A549 (cell line): Measurements from ENCODE around the gene CLDN7.

Experiments used
- BHLHE40 ChIP-seq: IDR thresholded peaks from 2 replicates; pipeline ENCODE4 v1.6.1; 2012; ENCODE audit warnings: low read depth, low read length, inconsistent platforms
- CHD2 ChIP-seq: fragments of 150-350 bp; IDR thresholded peaks from 2 replicates; pipeline ENCODE4 v1.6.1; 2014; ENCODE audit warnings: low read length; ENCODE audit not compliant: partially characterized antibody
- EP300 ChIP-seq, 2 experiments: fragments of >200 bp; sonication (Bioruptor Twin); formaldehyde crosslinking; IDR thresholded peaks; 2 replicates in 1 of 2; 3 replicates in 1 of 2; pipeline ENCODE4 v1.6.1; 2016 to 2017
- GATA3 ChIP-seq: IDR thresholded peaks from 2 replicates; pipeline ENCODE4 v1.6.1; 2012; ENCODE audit warnings: borderline replicate concordance
- PBX3 ChIP-seq: IDR thresholded peaks from 2 replicates; pipeline ENCODE4 v1.6.1; 2012
- PHF8 ChIP-seq: fragments of 200-600 bp; sonication (generic); IDR thresholded peaks from 2 replicates; pipeline ENCODE4 v1.6.1; 2016; ENCODE audit warnings: low read depth, mild to moderate bottlenecking, antibody characterized with exemption, moderate library complexity, borderline replicate concordance
- POLR2A ChIP-seq: IDR thresholded peaks from 2 replicates; pipeline ENCODE4 v1.6.1; 2012; ENCODE audit warnings: mild to moderate bottlenecking, low read length
- RAD21 ChIP-seq, 2 experiments: fragments of >200 bp in 1 of 2; sonication (Bioruptor Twin) in 1 of 2; formaldehyde crosslinking in 1 of 2; IDR thresholded peaks in 1 of 2; conservative IDR thresholded peaks in 1 of 2; 2 replicates in 1 of 2; 3 replicates in 1 of 2; pipeline ENCODE4 v1.6.1; 2012 to 2018; ENCODE audit warnings: inconsistent platforms in 1 of 2
- REST ChIP-seq: fragments of 200-600 bp; sonication (generic); IDR thresholded peaks from 2 replicates; pipeline ENCODE4 v1.6.1; 2016; ENCODE audit warnings: antibody characterized with exemption, mild to moderate bottlenecking, moderate library complexity
- TF ChIP-seq, protein P1 (sequence below): fragments of >200 bp; sonication (Bioruptor Twin); formaldehyde crosslinking; IDR thresholded peaks from 3 replicates; pipeline ENCODE4 v1.5.1; 2016

GRCh38 chr17:7256766-7257456, 5.4 kb downstream of the CLDN7 start:
- TF ChIP-seq CHD2 (no peak), RAD21 (conservative IDR thresholded peaks at IDR 0.05 in 1 of 2, IDR thresholded peaks at IDR 0.05 in 1 of 2) (no peak), PHF8 (no peak), EP300 (IDR thresholded peaks at IDR 0.05) (no peak), BHLHE40 (no peak), POLR2A (no peak), PBX3 (no peak), GATA3 (no peak), REST (no peak)
- TF ChIP-seq, protein P1, sequence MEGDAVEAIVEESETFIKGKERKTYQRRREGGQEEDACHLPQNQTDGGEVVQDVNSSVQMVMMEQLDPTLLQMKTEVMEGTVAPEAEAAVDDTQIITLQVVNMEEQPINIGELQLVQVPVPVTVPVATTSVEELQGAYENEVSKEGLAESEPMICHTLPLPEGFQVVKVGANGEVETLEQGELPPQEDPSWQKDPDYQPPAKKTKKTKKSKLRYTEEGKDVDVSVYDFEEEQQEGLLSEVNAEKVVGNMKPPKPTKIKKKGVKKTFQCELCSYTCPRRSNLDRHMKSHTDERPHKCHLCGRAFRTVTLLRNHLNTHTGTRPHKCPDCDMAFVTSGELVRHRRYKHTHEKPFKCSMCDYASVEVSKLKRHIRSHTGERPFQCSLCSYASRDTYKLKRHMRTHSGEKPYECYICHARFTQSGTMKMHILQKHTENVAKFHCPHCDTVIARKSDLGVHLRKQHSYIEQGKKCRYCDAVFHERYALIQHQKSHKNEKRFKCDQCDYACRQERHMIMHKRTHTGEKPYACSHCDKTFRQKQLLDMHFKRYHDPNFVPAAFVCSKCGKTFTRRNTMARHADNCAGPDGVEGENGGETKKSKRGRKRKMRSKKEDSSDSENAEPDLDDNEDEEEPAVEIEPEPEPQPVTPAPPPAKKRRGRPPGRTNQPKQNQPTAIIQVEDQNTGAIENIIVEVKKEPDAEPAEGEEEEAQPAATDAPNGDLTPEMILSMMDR = no peak
